OCI-LY1 (cell line): ENCODE measurements around the gene SYNM.

Experiments used
- H2AFZ ChIP-seq: fragments of 200-600 bp; sonication (generic), shearing (Covaris generic); 2 replicates; pipeline ENCODE4 v1.6.0; 2014; ENCODE audit warnings: antibody characterized with exemption, mild to moderate bottlenecking, low read length
- H3F3A ChIP-seq: fragments of 200-600 bp; sonication (generic), shearing (Covaris generic); 2 replicates; pipeline ENCODE4 v1.6.0; 2014; ENCODE audit warnings: mild to moderate bottlenecking, antibody characterized with exemption, low read length, moderate library complexity; ENCODE audit not compliant: insufficient read depth
- H3K27ac ChIP-seq: fragments of 200-600 bp; sonication (generic); 2 replicates; pipeline ENCODE4 v1.5.1; 2014; ENCODE audit warnings: low read length, mixed run types, mild to moderate bottlenecking, low read depth; ENCODE audit not compliant: poor library complexity, severe bottlenecking
- H3K27me3 ChIP-seq: fragments of 200-600 bp; sonication (generic); 2 replicates; pipeline ENCODE4 v1.6.0; 2014; ENCODE audit warnings: antibody characterized with exemption, mild to moderate bottlenecking, low read length, moderate library complexity; ENCODE audit not compliant: insufficient read depth
- H3K36me3 ChIP-seq: fragments of 200-600 bp; sonication (generic); 2 replicates; pipeline ENCODE4 v1.6.1; 2014; ENCODE audit warnings: mild to moderate bottlenecking, antibody characterized with exemption, low read length, moderate library complexity, mixed read lengths; ENCODE audit not compliant: insufficient read depth
- H3K4me1 ChIP-seq: fragments of 200-600 bp; sonication (generic); 2 replicates; pipeline ENCODE4 v1.5.1; 2014; ENCODE audit warnings: mild to moderate bottlenecking, low read length, moderate library complexity; ENCODE audit not compliant: insufficient read depth, severe bottlenecking
- H3K4me2 ChIP-seq: fragments of 200-600 bp; sonication (generic), shearing (Covaris generic); 2 replicates; pipeline ENCODE4 v1.6.1; 2014; ENCODE audit warnings: low read length
- H3K4me3 ChIP-seq: fragments of 200-600 bp; sonication (generic); 2 replicates; pipeline ENCODE4 v1.5.1; 2014; ENCODE audit warnings: low read length, low read depth, mild to moderate bottlenecking, mixed read lengths; ENCODE audit not compliant: poor library complexity, severe bottlenecking
- H3K79me2 ChIP-seq: fragments of 200-600 bp; shearing (Covaris generic); 2 replicates; pipeline ENCODE4 v1.6.1; 2016; ENCODE audit warnings: mixed run types, low read length, mixed read lengths; ENCODE audit not compliant: insufficient read depth
- H3K9ac ChIP-seq: fragments of 200-600 bp; sonication (generic), shearing (Covaris generic); 2 replicates; pipeline ENCODE4 v1.6.1; 2014; ENCODE audit warnings: mild to moderate bottlenecking, low read length, mixed read lengths
- H3K9me2 ChIP-seq: fragments of 200-600 bp; sonication (generic), shearing (Covaris generic); 2 replicates; pipeline ENCODE4 v1.6.1; 2014; ENCODE audit warnings: low read depth, mild to moderate bottlenecking, low read length, mixed read lengths
- H3K9me3 ChIP-seq: fragments of 200-600 bp; shearing (Covaris generic); 2 replicates; pipeline ENCODE4 v1.6.1; 2014; ENCODE audit warnings: low read length, mixed read lengths
- H4K20me1 ChIP-seq: fragments of 200-600 bp; sonication (generic), shearing (Covaris generic); 2 replicates; pipeline ENCODE4 v1.6.0; 2016; ENCODE audit warnings: mild to moderate bottlenecking, low read length; ENCODE audit not compliant: insufficient read depth
- EZH2 ChIP-seq: fragments of 200-600 bp; sonication (generic), shearing (Covaris generic); IDR thresholded peaks from 2 replicates; pipeline ENCODE4 v1.8.0; 2017; ENCODE audit warnings: borderline replicate concordance, mixed run types, mild to moderate bottlenecking, antibody characterized with exemption, low read length, moderate library complexity, mixed read lengths
- TF ChIP-seq, protein P1 (sequence below): fragments of 200-600 bp; sonication (generic), shearing (Covaris generic); IDR thresholded peaks from 2 replicates; pipeline ENCODE4 v1.5.1; 2017; ENCODE audit warnings: mild to moderate bottlenecking, antibody characterized with exemption, low read length, moderate library complexity, mixed read lengths

SYNM gene

DNA sequence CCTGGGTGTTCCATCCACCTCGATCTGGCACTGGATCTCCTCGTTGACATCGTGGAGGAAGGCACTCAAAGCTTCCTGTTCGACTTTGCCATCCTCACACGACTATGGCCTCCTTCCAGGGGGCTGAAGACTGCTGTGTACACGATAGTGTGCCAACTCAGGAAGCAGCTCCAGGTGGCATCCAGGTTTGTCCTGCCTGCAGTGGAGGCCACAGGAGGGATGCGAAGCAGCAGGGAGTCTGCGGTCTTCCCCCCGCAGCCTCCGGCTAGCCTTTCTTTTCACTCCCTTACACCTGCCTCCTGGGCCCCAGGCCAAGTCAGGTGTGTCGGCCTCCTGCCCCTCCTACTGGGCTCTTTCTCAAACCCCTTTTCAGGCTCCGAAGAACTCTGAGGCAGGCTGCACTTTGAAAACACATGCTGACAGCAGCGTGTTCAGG is 32.2 kb downstream of the SYNM start:
- Histone ChIP-seq H2AFZ (no peak overlapping the region), H4K20me1 (no peaks in the 10 kb centered on the region), H3K9ac (no peak overlapping the region), H3K27me3 (no peaks in the 10 kb centered on the region), H3K36me3 (no peaks in the 10 kb centered on the region), H3K9me3 (no peaks in the 10 kb centered on the region), H3K9me2 (no peaks in the 10 kb centered on the region), H3K79me2 (no peaks in the 10 kb centered on the region), H3K4me2 (no peak overlapping the region), H3K27ac (no peak overlapping the region), H3K4me3 (no peak overlapping the region), H3K4me1 (no peaks in the 10 kb centered on the region), H3F3A (no peaks in the 10 kb centered on the region)
- TF ChIP-seq EZH2, result no peak
- TF ChIP-seq, protein P1, sequence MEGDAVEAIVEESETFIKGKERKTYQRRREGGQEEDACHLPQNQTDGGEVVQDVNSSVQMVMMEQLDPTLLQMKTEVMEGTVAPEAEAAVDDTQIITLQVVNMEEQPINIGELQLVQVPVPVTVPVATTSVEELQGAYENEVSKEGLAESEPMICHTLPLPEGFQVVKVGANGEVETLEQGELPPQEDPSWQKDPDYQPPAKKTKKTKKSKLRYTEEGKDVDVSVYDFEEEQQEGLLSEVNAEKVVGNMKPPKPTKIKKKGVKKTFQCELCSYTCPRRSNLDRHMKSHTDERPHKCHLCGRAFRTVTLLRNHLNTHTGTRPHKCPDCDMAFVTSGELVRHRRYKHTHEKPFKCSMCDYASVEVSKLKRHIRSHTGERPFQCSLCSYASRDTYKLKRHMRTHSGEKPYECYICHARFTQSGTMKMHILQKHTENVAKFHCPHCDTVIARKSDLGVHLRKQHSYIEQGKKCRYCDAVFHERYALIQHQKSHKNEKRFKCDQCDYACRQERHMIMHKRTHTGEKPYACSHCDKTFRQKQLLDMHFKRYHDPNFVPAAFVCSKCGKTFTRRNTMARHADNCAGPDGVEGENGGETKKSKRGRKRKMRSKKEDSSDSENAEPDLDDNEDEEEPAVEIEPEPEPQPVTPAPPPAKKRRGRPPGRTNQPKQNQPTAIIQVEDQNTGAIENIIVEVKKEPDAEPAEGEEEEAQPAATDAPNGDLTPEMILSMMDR, result no peak

DNA sequence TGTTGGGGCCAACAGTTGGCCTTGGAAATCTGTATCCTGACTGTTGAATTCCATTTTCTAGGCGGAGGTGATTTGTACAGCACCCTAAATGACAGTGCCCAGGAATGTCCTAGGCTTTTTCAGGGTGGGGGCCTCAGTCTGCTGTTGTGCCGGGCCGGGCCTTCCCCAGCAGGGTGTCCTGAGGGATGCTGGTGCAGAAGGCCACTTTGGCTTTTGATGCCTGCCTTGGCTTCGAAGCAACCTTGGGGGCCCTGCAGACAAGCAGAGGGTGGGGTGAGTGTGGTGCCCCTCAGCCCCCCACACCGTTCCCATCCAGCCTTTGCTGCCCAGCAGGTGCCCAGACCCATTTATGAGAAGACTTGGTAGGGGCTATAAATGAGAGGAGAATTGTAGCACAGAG is 33.0 kb downstream of the SYNM start:
- no peaks in the 10 kb centered on the region for H3K9me3 ChIP-seq
- H3K4me1 ChIP-seq, result no peaks in the 10 kb centered on the region
- H3F3A ChIP-seq, result no peaks in the 10 kb centered on the region
- H4K20me1 ChIP-seq, result no peaks in the 10 kb centered on the region
- H3K4me2 ChIP-seq, result no peak overlapping the region
- H3K27me3 ChIP-seq, result no peaks in the 10 kb centered on the region
- no peak overlapping the region for H3K4me3 ChIP-seq
- TF ChIP-seq, protein P1, result no peak
- no peak for TF ChIP-seq EZH2
- no peak overlapping the region for H3K9ac ChIP-seq
- no peak overlapping the region for H2AFZ ChIP-seq
- H3K36me3 ChIP-seq, result no peaks in the 10 kb centered on the region
- H3K27ac ChIP-seq, result no peak overlapping the region
- no peaks in the 10 kb centered on the region for H3K9me2 ChIP-seq
- no peaks in the 10 kb centered on the region for H3K79me2 ChIP-seq

- Histone ChIP-seq H3K27ac (no peak overlapping the region), H3K4me1 (no peaks in the 10 kb centered on the region), H3K9me3 (no peaks in the 10 kb centered on the region), H3K4me2 (no peak overlapping the region), H3F3A (no peaks in the 10 kb centered on the region), H3K4me3 (no peak overlapping the region), H2AFZ (no peak overlapping the region), H3K9me2 (no peaks in the 10 kb centered on the region), H3K36me3 (no peaks in the 10 kb centered on the region), H3K27me3 (no peaks in the 10 kb centered on the region; the same call in 1 of the 2 replicates), H3K9ac (no peak overlapping the region), H3K79me2 (no peaks in the 10 kb centered on the region), H4K20me1 (no peaks in the 10 kb centered on the region)
- TF ChIP-seq, protein P1, result no peak
- TF ChIP-seq EZH2, result no peak
Measured at GRCh38 chr15:99138491-99138982, 33.7 kb downstream of the SYNM start.
